Islet of Langerhans (tissue), 1 donor: ENCODE measurements around the gene MSANTD2.

Source experiments
- FAIRE-seq: peaks from one replicate; lab custom pipeline; 2011; peaks lifted over from hg19 to GRCh38; lab: Jason Lieb, UNC

Gene MSANTD2

GRCh38 chr11:124800226-124800929, at the start of gene MSANTD2:
Gene MSANTD2, minus strand, starts transcription at chr11:124800406. Its CDS starts 26 bp downstream, at chr11:124800380.
- no peak for FAIRE-seq

GRCh38 chr11:124846070-124846673, 46.0 kb upstream of the MSANTD2 start:
- no peak for FAIRE-seq

GRCh38 chr11:124844664-124845079, 44.5 kb upstream of the MSANTD2 start:
- FAIRE-seq = no peak

- no peak for FAIRE-seq
Measured at GRCh38 chr11:124843616-124843910, 43.4 kb upstream of the MSANTD2 start.

GRCh38 chr11:124842305-124842704, 42.1 kb upstream of the MSANTD2 start:
- no peak for FAIRE-seq

GRCh38 chr11:124841840-124842239, 41.6 kb upstream of the MSANTD2 start:
- FAIRE-seq = no peak

- FAIRE-seq = no peak
Measured at GRCh38 chr11:124841201-124841600, 41.0 kb upstream of the MSANTD2 start.

- no peak for FAIRE-seq
Measured at GRCh38 chr11:124840666-124841065, 40.5 kb upstream of the MSANTD2 start.

- FAIRE-seq = no peak
Measured at GRCh38 chr11:124839972-124840621, 39.9 kb upstream of the MSANTD2 start.

- FAIRE-seq = no peak
Measured at GRCh38 chr11:124839128-124839971, 39.1 kb upstream of the MSANTD2 start.

- FAIRE-seq = no peak
Measured at GRCh38 chr11:124838805-124839127, 38.6 kb upstream of the MSANTD2 start.

- FAIRE-seq = no peak
Measured at GRCh38 chr11:124837491-124837856, 37.3 kb upstream of the MSANTD2 start.

GRCh38 chr11:124835918-124836317, 35.7 kb upstream of the MSANTD2 start:
- FAIRE-seq = no peak

- no peak for FAIRE-seq
Measured at GRCh38 chr11:124834526-124835180, 34.4 kb upstream of the MSANTD2 start.

- FAIRE-seq = no peak
Measured at GRCh38 chr11:124832571-124832970, 32.4 kb upstream of the MSANTD2 start.

- FAIRE-seq = no peak
Measured at GRCh38 chr11:124831897-124832296, 31.7 kb upstream of the MSANTD2 start.

GRCh38 chr11:124830749-124831148, 30.5 kb upstream of the MSANTD2 start:
- FAIRE-seq = no peak

GRCh38 chr11:124829986-124830385, 29.8 kb upstream of the MSANTD2 start:
- FAIRE-seq = no peak

GRCh38 chr11:124825876-124826275, 25.7 kb upstream of the MSANTD2 start:
- FAIRE-seq = no peak

- no peak for FAIRE-seq
Measured at GRCh38 chr11:124823512-124824376, 23.5 kb upstream of the MSANTD2 start.

- FAIRE-seq = no peak
Measured at GRCh38 chr11:124821995-124822730, 22.0 kb upstream of the MSANTD2 start.
